NCI-H2081 (cell line): ENCODE measurements around the gene ZNRF4.
"Not testable (repeated sequence)": the region's sequence is repeated elsewhere in the genome, so short reads cannot be mapped to it uniquely, and the experiment has no call there.

ENCODE experiments used
- DNase-seq, 2 experiments: peaks; one replicate each; lab custom pipeline; 2025; lab: John Stamatoyannopoulos, UW

The ZNRF4 gene

DNA sequence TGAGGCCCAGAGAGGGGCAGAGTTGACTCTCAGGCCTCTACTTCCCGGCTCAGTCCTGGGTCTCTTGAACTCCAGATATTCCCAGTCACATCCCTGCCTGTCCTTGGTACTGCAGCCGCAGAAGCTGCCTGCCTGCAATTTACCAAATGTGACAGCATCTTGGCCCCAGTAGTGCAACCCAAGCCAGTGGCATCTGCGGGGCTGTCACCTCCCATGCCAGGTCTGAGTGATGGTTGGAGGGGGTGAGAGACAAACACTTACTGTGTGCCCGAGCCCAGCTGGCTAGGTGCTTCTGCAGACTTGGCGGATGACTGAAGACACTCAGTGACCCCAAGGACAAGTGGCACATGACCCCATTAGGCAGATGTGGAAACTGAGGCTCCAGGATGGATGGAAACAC is 18.4 kb downstream of the ZNRF4 start:
- no peak for DNase-seq

GRCh38 chr19:5477451-5478215 is 22.4 kb downstream of the ZNRF4 start:
- DNase-seq: no peak

- no peak for DNase-seq
These were observed 23.2 kb downstream of the ZNRF4 start for GRCh38 chr19:5478241-5478924.

GRCh38 chr19:5478925-5479588 is 23.8 kb downstream of the ZNRF4 start:
- no peak for DNase-seq

DNA sequence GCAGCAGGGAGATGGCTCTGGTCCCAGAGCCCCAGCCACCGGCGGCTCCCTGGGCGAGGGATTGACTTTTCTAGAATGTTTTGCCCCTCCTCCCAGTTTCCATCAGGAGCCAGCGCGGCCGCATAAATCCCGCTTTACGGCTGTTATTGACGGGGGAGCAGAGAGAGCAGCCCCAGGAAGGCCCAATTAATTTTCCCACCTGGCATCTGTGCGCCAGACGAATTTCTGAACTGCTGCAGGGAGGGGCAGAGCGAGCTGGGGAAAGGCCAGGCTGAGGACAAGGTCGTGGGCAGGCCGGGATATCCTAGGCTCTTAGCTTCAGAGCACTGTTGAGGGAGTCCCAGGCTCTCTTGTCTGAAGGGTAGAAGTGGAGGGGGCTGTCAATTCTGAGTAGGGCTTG is 24.7 kb downstream of the ZNRF4 start:
- peak in 1 of 2 experiments; percentile 30 for DNase-seq

GRCh38 chr19:5480427-5480836 is 25.2 kb downstream of the ZNRF4 start:
- peak in 1 of 2 experiments; percentile 12 for DNase-seq

- no peak for DNase-seq
These were observed 26.7 kb downstream of the ZNRF4 start for GRCh38 chr19:5481957-5482356.

DNA sequence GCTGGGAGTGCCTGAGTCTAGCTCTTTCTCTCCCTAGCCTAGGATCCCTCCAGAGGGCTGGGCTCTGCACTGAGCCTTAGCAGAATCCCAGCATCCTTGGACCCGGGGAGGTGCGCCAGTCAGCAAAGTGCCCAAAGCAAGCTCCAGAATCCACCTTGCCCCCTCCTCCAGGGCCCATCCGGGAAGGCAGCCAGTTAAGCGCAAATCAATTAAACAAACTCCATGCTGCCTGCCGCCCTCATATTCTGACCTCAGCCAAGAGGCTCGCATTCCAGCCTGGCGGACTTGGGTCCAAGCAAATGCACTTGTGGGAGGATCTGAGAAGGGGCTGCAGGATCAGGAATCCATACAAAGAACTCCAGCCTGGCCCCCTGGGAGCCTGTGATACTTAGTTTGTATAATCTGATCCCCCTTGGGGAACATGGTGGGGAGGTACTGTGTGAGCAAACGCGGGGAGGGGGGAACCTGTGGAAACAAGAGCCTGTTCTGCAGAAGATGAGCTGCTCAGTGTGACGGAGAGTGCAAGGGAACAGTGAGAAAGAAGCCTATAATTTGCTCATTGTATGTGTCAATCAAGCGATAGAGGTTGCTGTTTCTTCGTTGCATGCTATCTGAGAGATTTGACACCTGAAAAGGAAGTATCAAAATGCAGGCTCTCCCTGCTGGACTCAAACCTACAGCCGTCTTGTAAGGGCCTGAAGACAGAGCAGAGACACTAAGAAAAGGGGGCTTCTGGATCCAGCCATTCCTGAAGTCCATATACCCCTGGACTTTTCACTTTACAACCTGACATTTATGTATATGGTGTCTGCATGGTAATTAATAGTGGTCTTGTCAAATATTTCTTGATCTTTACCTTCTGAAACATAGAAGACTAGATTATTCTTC is 29.4 kb downstream of the ZNRF4 start:
- peak; percentile 31 to 51 for DNase-seq

GRCh38 chr19:5485286-5485636 is 30.0 kb downstream of the ZNRF4 start:
- DNase-seq: no peak

DNA sequence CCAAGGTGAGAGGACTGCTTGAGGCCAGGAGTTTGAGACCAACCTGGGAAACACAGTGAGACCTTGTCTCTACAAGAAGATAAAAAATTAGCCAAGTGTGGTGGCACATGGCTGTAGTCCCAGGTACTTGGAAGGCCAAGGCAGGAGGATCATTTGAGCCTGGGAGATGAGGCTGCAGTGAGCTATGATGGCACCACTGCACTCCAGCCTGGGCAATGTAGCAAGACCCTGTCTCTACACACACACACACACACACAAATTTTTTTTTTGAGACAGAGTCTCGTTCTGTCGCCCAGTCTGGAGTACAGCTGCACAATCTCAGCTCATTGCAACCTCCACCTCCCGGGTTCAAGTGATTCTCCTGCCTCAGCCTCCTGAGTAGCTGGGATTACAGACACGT is 30.4 kb downstream of the ZNRF4 start:
- DNase-seq: not testable (repeated sequence)

DNA sequence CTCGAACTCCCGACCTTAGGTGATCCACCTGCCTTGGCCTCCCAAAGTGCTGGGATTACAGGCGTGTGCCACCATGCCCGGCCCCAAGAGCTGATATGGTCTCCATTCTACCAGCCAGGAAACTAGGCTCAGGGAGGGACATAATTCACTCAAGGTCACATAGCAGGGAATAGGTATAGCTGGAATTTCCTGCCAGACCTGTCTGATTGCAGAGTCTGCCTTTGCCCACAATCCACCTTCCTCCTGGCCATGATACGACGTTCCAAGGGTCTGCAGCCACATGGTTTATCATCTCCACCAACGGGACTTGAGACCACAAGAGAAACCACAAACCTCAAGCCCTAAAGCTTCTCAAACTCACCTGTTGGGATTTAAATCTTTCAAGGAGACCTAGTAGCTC is 32.0 kb downstream of the ZNRF4 start:
- DNase-seq: no peak

GRCh38 chr19:5489551-5489950 is 34.3 kb downstream of the ZNRF4 start:
- DNase-seq: no peak

GRCh38 chr19:5491565-5491964 is 36.3 kb downstream of the ZNRF4 start:
- DNase-seq: no peak

DNA sequence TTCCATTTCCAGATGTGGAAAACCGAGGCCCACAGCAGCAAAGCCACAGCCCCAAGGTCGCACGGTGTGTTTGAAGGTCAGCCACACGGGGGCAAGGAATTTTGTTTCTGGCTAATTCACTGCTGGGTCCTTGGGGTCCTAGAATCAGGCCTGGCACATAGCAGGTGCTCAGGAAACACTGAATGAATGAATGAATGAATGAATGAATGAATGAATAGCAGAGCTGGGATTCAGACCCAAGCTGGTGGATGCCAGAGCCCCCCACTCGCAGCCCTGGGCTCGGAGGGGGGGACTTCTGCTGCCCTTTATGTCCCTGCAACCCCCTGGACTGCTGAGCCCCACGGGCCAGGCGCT is 37.0 kb downstream of the ZNRF4 start:
- no peak for DNase-seq

DNA sequence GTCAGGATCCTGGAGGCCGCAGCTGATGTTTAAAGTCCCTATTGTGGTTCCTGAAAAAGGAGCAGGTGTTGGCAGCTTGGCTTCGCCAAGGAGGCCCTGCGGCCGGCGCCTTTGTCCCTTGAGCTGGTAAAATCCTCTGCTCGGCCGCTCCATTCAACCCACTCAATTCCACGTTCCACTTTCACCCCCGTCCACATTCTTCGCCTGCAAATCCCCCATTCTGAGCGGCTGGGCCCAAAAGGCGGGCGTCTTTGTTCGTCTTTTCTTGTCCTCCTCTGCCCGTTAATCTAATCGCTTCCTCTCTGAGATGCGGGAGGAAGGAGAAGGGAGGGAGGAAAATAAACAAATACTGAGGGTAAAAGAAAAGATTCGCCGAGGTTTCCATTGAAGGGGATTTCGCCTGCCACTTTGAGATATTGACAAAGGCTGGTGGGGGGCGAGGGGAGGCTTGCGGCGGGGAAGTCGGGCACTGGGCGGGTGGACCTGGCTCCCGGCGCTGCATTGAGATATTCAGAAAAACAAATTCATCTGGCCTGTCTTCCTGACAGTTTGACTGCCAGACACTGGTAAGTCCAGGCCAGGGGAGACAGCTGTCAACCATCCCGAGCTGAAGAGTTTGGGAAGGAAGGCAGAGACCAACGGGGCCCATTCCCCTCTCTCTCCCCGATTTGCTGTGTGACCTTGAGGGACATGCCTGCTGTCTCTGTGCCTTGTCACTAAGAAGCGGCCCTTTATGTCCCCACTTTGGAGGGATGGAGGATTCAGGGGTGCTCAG is 37.6 kb downstream of the ZNRF4 start:
- DNase-seq: no peak

DNA sequence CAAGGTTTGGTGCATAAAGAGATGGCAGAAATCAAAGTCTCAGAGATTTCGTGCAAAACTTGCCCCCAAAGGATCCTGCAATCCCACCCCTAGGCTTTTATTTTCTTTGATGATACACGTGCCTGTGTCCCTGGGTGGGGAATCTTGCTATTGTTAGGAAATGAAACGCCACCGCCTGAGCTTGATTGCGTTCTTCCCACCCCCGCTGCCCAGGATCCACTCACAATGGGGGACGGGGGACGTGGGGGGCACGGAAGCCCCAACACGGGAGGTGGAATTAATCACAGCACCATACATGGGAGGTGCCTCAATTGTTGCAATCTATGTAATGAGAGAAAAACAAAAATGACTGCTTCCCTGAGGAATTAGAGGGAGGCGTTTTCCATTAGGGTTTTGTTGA is 39.6 kb downstream of the ZNRF4 start:
- DNase-seq: no peak

- no peak for DNase-seq
These were observed 40.6 kb downstream of the ZNRF4 start for GRCh38 chr19:5495792-5496191.

DNA sequence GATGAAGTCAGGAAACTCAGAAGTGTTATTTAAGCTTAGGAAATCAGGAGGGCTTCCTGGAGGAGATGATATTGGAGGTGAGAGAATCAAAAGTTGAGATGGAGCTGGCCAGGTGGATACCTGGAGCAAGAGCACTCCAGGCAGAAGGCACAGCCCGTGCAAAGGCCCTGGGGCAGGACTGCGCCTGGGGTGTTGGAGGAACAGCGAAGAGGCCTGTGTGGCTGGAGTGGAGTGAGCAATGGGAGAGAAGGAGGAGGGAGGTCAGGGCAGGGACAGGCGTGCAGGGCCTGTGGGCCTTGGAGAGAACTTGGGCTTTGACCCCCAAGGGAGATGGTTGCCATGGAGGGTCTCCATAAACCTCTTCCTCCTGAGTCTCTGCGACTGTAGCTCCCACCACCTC is 42.1 kb downstream of the ZNRF4 start:
- DNase-seq: no peak

GRCh38 chr19:5498830-5499550 is 43.8 kb downstream of the ZNRF4 start:
- DNase-seq: peak in 1 of 2 experiments; percentile 47

- no peak for DNase-seq
These were observed 46.7 kb downstream of the ZNRF4 start for GRCh38 chr19:5501907-5502306.

GRCh38 chr19:5503598-5503997 is 48.4 kb downstream of the ZNRF4 start:
- no peak for DNase-seq
